NT2/D1 (cell line): Measurements from ENCODE around the gene OTOG.
A peak's percentile ranks its signal among the peaks of the same experiment; 100 is the strongest.

Source experiments
- DNase-seq: peaks from one replicate; pipeline ENCODE4 v3.0.0-alpha.2; 2011; ENCODE audit warnings: low read depth, low spot score
- H3K27me3 ChIP-seq: 2 replicates; pipeline ENCODE4 v1.6.0; 2011; ENCODE audit warnings: mild to moderate bottlenecking; ENCODE audit not compliant: insufficient read length, insufficient read depth
- H3K36me3 ChIP-seq: 2 replicates; pipeline ENCODE4 v1.6.1; 2011; ENCODE audit warnings: mild to moderate bottlenecking, low read length, mixed read lengths; ENCODE audit not compliant: insufficient read depth, insufficient read length
- H3K4me1 ChIP-seq: 2 replicates; pipeline ENCODE4 v1.5.1; 2011; ENCODE audit not compliant: insufficient read depth, insufficient read length
- H3K4me3 ChIP-seq: 2 replicates; pipeline ENCODE4 v1.5.1; 2011; ENCODE audit warnings: low read depth; ENCODE audit not compliant: insufficient read length
- H3K9ac ChIP-seq: 2 replicates; pipeline ENCODE4 v1.6.0; 2011; ENCODE audit warnings: low read depth; ENCODE audit not compliant: insufficient read length
- H3K9me3 ChIP-seq: 2 replicates; pipeline ENCODE4 v1.5.1; 2011; ENCODE audit warnings: mild to moderate bottlenecking, low read length; ENCODE audit not compliant: insufficient read depth
- SUZ12 ChIP-seq: IDR thresholded peaks from 2 replicates; pipeline ENCODE4 v1.6.1; 2011; ENCODE audit not compliant: insufficient read length, insufficient read depth; ENCODE audit errors: extremely low read depth
- YY1 ChIP-seq: IDR thresholded peaks from 2 replicates; pipeline ENCODE4 v1.6.1; 2011; ENCODE audit not compliant: insufficient read length, insufficient read depth
- ZNF274 ChIP-seq: IDR thresholded peaks from 2 replicates; pipeline ENCODE4 v1.6.1; 2011; ENCODE audit warnings: mild to moderate bottlenecking, low read depth, low read length

Gene OTOG

GRCh38 chr11:17643506-17644405, 96.7 kb downstream of the OTOG start:
- no peak for TF ChIP-seq ZNF274
- TF ChIP-seq YY1 = no peak
- TF ChIP-seq SUZ12 = no peak
- DNase-seq = no peak
- H3K27me3 ChIP-seq = peaks cover 22% of the 10 kb centered on the region
- no peak overlapping the region for H3K4me3 ChIP-seq
- H3K9me3 ChIP-seq = no peaks in the 10 kb centered on the region
- no peaks in the 10 kb centered on the region for H3K36me3 ChIP-seq
- H3K9ac ChIP-seq = no peak overlapping the region
- H3K4me1 ChIP-seq = peaks cover 11% of the 10 kb centered on the region

GRCh38 chr11:17645190-17645970, 98.3 kb downstream of the OTOG start:
- Histone ChIP-seq H3K9ac (no peak overlapping the region), H3K4me1 (peaks cover 11% of the 10 kb centered on the region), H3K4me3 (no peak overlapping the region), H3K36me3 (no peaks in the 10 kb centered on the region), H3K9me3 (no peaks in the 10 kb centered on the region), H3K27me3 (peaks cover 35% of the 10 kb centered on the region)
- TF ChIP-seq YY1 (no peak), SUZ12 (no peak), ZNF274 (no peak)
- no peak for DNase-seq

GRCh38 chr11:17646451-17647145, 99.5 kb downstream of the OTOG start:
- no peak overlapping the region for H3K9ac ChIP-seq
- H3K9me3 ChIP-seq = no peaks in the 10 kb centered on the region
- peaks cover 47% of the 10 kb centered on the region for H3K27me3 ChIP-seq
- H3K4me3 ChIP-seq = no peak overlapping the region
- H3K36me3 ChIP-seq = no peaks in the 10 kb centered on the region
- DNase-seq = peak; percentile 30
- H3K4me1 ChIP-seq = peaks cover 15% of the 10 kb centered on the region
- TF ChIP-seq SUZ12 = no peak
- TF ChIP-seq ZNF274 = no peak
- no peak for TF ChIP-seq YY1

- H3K9me3 ChIP-seq = no peaks in the 10 kb centered on the region
- no peak for DNase-seq
- peaks cover 15% of the 10 kb centered on the region for H3K4me1 ChIP-seq
- no peak overlapping the region for H3K4me3 ChIP-seq
- TF ChIP-seq ZNF274 (no peak), SUZ12 (no peak), YY1 (no peak)
- H3K36me3 ChIP-seq = no peaks in the 10 kb centered on the region
- H3K27me3 ChIP-seq = peaks cover 64% of the 10 kb centered on the region
- no peak overlapping the region for H3K9ac ChIP-seq
These were observed 101.5 kb downstream of the OTOG start for GRCh38 chr11:17648528-17648927.

- DNase-seq = no peak
- Histone ChIP-seq H3K9me3 (no peaks in the 10 kb centered on the region), H3K4me1 (peaks cover 15% of the 10 kb centered on the region), H3K27me3 (peaks cover 64% of the 10 kb centered on the region), H3K4me3 (no peak overlapping the region), H3K36me3 (no peaks in the 10 kb centered on the region), H3K9ac (no peak overlapping the region)
- TF ChIP-seq YY1 (no peak), SUZ12 (no peak), ZNF274 (no peak)
These were observed 102.2 kb downstream of the OTOG start for GRCh38 chr11:17649261-17649660.

DNA sequence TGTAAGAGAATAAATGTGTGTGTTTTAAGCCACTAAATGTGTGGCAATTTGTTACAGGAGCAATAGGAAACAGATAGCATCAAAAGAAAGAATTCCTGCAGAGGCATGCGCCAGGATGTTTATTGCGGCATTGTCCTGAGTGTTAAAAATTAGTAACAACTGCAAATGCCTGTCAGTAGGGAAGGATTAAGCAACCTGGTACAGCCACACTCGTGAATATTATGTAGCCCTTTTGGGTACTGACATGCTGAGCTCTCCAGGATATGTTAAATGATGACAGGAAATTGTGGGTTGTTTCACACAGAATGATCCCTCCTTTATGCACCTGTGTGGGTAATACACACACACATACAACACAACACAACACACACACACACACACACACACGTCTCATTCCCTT, 102.6 kb downstream of the OTOG start:
- TF ChIP-seq ZNF274 (no peak), YY1 (no peak), SUZ12 (no peak)
- Histone ChIP-seq H3K36me3 (no peaks in the 10 kb centered on the region), H3K4me1 (peaks cover 15% of the 10 kb centered on the region), H3K4me3 (no peak overlapping the region), H3K9ac (no peak overlapping the region), H3K27me3 (peaks cover 63% of the 10 kb centered on the region), H3K9me3 (no peaks in the 10 kb centered on the region)
- DNase-seq = no peak
